Anterior cingulate cortex (tissue), 58 donors: ENCODE data around the gene XRCC4.
"Not testable (repeated sequence)": the region's sequence is repeated elsewhere in the genome, so short reads cannot be mapped to it uniquely, and the experiment has no call there.

ENCODE experiments used
- DNase-seq, 58 donors: peaks; one replicate each; lab custom pipeline; 2025; lab: John Stamatoyannopoulos, UW

The XRCC4 gene

GRCh38 chr5:83251849-83252248 lies 174.5 kb downstream of the XRCC4 start:
- DNase-seq = no peak

DNA sequence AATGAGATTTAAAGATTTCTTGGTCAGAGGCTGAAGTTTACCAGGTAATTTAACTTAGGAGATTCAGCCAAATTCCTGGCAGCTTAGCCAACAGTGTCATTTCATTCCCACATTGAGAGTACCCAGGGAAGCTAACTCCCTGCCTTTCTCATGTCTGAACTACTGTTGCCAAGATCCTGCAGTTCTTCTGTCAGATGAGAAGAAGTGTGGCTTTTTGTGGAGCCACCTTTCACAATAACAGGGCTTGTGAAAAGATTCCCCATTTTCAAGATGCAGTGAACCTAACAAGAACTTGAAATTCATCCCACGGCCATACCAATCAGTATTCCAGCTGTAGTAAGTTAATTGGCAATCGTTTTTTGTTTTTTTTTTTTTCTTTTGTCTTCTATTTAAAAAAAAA lies 176.4 kb downstream of the XRCC4 start:
- DNase-seq = peak in 10 of 58 donors; percentile 1 to 37 (median 7)

GRCh38 chr5:83255268-83255667 lies 177.9 kb downstream of the XRCC4 start:
- DNase-seq = no peak

GRCh38 chr5:83256091-83256780 lies 178.9 kb downstream of the XRCC4 start:
- no peak for DNase-seq

DNA sequence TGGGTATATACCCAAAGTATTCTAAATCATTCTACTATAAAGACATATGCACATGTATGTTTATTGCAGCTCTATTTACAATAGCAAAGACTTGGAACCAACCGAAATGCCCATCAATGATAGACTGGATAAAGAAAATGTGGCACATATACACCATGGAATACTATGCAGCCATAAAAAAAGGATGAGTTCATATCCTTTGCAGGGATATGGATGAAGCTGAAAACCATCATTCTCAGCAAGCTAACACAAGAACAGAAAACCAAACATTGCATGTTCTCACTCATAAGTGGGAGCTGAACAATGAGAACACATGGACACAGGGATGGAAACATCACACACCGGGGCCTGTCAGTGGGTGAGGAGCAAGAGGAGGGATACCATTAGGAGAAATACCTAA lies 180.3 kb downstream of the XRCC4 start:
- DNase-seq = not testable (repeated sequence)

- no peak for DNase-seq
These were observed 188.0 kb downstream of the XRCC4 start for GRCh38 chr5:83265318-83265717.

DNA sequence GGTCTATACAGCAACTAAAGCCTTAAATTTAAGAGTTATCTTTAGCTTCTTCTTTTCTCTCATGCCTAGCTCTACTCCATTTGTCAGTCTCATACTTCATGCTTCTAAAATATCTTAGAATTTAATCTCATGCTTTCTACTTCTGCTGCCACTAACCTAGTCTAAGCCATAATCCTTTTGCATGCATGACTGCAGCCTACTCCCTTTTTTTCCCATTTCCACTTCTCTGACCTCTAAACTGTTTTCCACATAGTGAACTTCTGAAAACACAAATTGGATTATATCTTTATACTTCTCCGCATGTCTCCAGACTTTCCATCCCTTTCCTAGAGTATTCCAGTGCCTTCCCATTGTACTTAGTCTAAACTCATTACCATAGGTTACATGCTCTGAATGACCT lies 193.0 kb downstream of the XRCC4 start:
- no peak for DNase-seq

DNA sequence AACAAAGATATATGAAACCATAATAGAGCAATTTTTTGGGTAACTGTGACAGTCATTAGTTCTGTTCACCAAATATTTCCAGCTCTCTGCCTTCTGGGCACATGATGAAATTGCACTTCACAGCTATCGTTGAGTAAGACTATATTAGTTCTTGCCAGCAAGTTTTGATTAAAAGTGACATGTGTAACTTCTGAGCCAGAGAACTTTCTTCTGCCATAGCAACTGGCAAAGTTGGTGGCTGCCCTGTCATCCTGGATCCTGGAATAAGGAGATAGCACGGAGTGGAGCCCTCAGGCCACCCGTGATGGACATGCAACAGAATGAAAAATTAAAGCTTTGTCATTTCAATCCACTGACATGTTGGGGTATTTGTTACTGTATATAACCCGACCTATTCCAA lies 199.8 kb downstream of the XRCC4 start:
- no peak for DNase-seq

- no peak for DNase-seq
These were observed 200.6 kb downstream of the XRCC4 start for GRCh38 chr5:83277953-83278352.

DNA sequence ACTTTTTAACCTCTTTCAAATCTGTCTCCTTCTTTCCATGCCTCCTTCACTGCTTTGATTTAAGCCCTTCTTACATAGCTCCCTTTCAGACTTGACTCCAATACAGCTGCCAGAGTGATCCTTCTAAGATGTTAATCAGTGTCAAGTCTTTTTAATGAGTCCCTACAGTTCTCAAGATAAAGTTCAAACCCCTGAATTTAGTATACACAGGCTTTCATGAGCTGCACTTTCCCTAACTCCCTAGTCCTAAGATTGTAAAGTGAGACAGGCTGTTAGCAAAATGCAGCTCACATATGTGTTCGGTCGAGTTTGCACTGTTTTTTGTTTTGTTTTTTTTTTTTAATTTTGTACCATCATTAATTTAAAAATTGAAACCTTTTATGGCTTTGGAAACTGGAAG lies 203.8 kb downstream of the XRCC4 start:
- DNase-seq = no peak

DNA sequence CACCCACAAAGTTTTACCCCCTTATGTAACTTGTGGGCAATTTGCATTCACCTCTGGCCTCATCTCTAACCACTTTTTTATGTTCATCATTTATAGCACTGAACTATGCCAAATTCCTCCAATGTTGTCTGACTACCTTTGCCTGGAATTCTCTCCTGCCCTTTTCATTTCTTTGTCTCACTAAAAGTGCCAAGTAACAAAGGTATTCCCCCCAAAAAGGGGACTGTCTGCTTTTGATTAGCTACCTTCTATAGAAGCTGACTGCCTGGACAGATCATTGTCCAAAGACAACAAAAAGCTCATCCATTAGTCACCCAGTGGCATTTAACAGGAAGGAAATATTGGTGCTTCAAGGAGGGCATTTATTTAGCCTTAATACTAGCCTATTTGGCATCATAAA lies 204.3 kb downstream of the XRCC4 start:
- DNase-seq = no peak

DNA sequence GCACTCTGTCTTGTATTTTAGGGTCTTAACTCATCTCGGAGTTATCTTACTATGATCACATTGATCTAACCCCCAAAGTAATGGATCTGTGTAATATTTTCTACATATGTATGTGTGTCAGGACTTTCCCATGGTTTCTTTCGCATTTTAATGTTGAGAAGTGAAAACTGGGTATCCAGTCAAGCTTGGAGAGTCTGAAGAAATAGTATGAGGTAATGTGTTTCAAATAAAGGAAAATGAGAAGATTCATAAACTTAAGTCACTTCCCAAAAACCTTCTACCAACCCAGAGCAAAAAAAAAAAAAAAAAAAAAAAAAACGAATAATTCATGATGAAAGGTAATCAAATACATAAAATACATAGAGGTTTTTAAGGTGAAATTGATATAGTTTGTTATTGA lies 206.4 kb downstream of the XRCC4 start:
- no peak for DNase-seq

DNA sequence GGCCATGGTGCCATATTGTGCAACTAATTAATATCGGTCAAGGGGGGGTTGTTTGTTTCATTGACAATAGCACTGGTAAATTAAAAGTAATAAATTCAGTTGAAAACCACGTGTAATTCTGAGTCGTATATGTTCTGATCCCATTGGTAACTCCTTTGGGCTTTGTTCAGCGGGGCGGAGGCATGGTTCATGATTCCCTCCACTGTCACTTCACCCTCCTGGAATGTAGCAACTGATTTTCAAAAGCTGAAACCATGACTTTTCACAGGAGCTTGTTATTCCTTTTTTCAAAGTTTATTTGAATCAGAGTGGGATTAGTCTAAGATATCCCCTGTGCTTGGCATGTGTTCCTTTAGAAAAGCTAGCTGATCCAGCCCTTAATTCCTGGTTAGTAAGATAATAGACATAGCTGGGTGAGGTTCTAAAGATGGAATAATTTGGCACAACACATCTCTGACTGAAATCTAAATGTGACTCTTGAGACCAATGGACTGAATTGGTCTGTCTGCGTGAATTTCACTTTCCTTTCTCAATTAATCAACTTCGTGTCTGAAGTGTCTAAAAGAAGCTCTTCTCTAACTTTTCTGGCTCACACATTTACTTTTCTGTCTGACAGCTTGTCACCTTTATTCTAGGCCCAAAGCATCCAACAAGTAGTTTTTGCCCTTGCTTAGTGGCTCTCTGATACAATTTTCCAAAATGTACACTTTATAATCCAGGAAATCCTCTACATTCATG lies 208.5 kb downstream of the XRCC4 start:
- no peak for DNase-seq

- DNase-seq = no peak
These were observed 216.9 kb downstream of the XRCC4 start for GRCh38 chr5:83294246-83294645.

DNA sequence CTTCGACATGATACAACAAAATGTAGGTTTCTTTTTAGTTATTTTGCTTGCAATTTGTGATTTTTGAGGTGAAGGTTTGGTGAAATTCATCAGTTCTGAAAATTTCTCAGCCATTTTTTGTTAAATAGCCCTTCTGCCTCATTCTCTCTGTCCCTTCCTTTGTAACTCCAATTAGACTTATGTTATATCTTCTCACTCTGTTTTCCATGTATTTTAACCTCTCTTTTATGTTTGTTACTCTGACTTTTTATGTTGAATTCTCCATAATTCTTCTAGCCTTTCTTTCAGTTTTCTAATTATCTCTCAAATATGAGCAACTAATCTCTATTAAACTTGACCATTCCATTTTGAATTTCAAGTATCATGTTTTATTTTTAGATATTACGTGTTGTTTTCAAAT lies 222.0 kb downstream of the XRCC4 start:
- DNase-seq = no peak

- DNase-seq = peak in 6 of 58 donors; percentile 2 to 26 (median 9)
These were observed 229.4 kb downstream of the XRCC4 start for GRCh38 chr5:83306572-83307241.

- DNase-seq = no peak
These were observed 235.3 kb downstream of the XRCC4 start for GRCh38 chr5:83312663-83313062.

DNA sequence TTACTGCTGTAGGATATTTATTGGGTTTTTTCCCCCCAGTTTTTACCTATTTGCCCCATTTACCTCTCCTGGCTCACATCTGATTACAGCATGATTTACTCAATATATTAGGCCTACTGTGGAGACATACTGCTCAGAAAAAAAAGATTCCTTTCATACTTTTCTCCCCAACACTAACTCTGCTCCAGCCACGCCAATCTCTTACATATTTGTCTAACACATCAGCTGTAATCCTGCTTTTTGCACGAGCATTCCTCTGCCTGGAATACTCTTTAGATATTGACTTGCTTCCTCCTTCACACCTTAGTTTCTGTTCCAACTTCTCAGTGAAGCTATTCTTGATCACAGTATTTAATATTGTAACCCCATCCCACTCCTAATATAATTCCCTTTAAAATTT lies 236.1 kb downstream of the XRCC4 start:
- no peak for DNase-seq

- DNase-seq = no peak
These were observed 244.2 kb downstream of the XRCC4 start for GRCh38 chr5:83321483-83322055.

DNA sequence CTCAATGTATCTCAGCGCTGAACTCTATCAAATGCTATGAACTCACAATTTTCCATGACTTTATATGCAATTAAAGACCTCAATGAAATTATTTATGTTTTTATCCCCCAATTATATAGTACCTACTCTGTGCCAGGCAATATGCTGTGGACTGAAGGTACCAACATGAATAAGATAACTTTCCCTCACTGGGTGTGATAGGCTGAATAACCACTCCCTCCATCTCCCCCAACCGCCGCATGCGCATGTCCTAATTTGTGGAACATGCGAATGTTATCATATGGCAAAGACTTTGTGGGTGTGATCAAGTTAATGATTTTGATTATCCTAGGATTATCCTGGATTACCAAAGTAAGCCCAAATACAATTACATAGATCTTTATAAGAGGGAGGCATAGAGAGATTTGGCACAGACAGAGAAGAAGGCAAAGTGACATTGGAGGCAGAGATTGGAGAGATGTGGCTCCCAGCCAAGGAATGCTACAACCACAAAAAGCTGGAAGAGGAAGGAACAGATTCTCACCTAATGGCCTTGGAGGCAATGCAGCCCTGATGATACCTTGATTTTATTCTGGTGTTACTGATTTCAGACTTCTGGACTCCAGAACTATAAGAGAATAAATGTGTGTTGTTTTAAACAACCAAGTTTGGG lies 245.1 kb downstream of the XRCC4 start:
- DNase-seq = no peak
